IPS DF 19.7 (cell line): ENCODE data around the gene RPL11.
A peak's percentile ranks its signal among the peaks of the same experiment; 100 is the strongest.
"Not testable (repeated sequence)": the region's sequence is repeated elsewhere in the genome, so short reads cannot be mapped to it uniquely, and the experiment has no call there.

ENCODE experiments used
- DNase-seq: peaks from one replicate; pipeline ENCODE4 v3.0.0-alpha.2; 2013; ENCODE audit warnings: low read depth, low spot score

RPL11 gene

DNA sequence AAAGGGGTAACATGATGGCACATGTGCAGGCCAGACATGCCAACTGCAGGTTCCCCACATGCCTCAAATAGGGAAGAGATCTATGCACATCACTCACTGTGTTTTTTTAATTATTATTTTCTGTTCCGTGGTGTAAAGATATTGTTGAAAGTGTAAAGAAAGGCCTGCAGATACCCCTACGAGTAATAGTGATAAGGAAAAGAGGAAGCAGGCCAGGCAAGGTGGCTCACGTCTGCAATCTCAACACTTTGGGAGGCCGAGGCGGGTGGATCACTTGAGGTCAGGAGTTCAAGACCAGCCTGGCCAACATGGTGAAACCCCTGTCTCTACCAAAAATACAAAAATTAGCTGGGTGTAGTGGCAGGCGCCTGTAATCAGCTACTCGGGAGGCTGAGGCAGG lies 6.4 kb upstream of the RPL11 start:
- DNase-seq: not testable (repeated sequence)

DNA sequence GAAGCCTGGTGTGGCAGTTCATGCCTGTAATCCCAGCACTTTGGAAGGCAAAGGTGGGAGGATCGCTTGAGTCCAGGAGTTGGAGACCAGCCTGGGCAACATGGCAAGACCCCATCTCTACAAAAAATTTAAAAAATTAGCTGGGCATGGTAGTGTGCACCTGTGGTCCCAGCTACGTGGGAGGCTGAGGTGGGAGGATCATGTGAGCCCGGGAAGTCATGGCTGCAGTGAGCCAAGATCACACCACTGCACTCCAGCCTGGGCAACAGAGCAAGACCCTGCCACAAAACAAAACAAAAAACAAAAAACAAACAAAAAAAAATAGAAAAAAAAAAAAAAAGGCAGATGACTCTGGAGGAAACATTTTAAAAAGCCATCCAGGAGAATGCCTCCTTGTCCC lies 3.9 kb upstream of the RPL11 start:
- DNase-seq: not testable (repeated sequence)

DNA sequence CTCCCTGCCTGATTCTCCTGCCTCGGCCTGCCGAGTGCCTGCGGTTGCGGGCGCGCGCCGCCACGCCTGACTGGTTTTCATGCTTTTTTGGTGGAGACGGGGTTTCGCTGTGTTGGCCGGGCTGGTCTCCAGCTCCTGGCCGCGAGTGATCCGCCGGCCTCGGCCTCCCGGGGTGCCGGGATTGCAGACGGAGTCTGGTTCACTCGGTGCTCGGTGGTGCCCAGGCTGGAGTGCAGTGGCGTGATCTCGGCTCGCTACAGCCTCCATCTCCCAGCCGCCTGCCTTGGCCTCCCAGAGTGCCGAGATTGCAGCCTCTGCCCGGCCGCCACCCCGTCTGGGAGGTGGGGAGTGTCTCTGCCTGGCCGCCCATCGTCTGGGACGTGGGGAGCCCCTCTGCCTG lies 3.3 kb upstream of the RPL11 start:
- DNase-seq: not testable (repeated sequence)

DNA sequence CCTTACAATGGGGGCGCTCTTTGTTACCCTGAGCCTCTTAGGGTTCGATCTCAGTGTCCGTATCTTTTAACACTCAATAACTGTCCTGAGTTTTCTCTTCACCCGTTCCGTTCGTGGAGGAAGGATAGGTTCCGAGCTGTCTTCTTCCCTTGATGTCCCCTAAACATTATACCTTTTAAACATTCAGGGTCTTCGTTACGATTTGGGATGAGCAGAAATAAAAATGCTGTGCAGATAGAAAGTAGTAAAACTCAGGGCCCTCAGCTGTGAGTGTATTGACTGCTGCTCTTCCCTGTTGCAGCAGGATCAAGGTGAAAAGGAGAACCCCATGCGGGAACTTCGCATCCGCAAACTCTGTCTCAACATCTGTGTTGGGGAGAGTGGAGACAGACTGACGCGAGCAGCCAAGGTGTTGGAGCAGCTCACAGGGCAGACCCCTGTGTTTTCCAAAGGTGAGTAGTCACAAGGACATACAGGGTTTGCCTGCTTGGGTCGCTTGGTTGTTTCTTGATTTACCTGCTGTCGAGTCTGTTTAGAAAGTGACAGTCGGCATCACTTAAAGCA lies 784 bp downstream of the RPL11 start:
- no peak for DNase-seq

DNA sequence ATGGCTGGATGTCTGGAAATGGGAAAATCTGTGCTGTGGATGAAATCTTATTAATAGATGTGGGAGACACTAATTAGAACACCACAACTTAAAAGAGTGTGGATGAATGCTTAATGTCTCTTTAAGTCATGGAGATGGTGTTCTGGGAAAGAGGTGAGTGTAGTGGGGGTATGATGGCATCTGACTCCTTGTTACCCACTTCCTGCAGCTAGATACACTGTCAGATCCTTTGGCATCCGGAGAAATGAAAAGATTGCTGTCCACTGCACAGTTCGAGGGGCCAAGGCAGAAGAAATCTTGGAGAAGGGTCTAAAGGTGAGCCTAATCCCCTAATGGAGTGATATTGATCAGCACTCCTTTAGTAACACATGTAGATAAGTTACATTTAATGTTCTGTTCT lies 2.0 kb downstream of the RPL11 start:
- DNase-seq: no peak

DNA sequence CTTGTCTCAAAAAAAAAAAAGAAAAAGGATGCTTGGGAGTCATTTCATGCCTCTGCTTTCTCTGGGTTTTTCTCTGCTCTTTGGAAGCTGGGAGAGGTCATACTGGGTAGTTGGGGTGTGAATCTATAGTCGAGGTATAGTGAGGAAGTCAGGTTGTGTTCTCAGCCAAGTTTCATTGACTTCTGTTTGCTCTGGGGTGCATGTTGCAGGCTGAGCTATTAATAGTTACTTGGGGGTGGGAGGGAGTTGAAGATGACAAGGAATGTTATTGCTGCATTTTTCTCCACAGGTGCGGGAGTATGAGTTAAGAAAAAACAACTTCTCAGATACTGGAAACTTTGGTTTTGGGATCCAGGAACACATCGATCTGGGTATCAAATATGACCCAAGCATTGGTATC lies 2.8 kb downstream of the RPL11 start:
- DNase-seq: no peak

DNA sequence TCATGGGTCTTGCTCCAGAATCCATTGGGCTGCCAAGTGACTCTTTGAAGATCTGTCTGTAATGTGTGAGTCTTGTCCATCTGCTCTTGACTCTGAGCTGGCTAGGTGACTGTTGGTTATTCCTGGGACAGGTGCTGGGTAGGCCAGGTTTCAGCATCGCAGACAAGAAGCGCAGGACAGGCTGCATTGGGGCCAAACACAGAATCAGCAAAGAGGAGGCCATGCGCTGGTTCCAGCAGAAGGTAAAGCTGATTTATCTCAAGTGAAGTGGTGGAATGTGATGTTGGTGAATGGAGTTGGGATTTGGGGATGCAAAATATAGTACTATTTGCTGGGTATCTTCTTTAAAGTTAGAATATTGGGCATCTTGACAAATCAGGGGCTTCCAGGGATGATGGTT lies 4.1 kb downstream of the RPL11 start:
- no peak for DNase-seq

DNA sequence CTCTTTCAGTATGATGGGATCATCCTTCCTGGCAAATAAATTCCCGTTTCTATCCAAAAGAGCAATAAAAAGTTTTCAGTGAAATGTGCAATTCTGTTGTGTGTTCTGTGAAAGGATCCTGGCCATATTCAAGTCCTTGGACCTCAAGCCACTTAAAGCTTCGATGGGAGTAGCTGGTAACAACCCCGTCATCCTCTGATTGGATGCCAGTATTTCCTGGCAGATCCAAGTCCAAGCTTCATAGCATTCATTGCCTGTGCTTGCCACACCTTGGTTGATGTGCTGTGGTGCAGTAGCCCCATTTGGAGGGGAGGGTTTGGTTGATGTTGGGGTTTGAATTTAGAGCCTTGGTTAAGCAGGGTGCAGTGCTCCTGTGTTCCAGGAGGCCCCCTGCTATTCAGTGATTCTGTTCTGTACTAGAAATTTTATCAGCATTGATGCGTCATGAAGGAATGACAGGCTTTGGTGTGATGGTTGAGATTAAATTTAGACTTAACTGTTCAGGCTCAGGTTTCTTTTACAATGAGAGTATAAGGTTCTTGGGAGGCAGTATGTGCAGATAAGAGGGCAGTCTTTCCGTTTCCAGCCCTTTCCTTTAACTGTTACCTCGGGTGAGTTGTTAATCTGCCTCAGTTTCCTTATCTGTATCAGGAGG lies 4.9 kb downstream of the RPL11 start:
- no peak for DNase-seq

DNA sequence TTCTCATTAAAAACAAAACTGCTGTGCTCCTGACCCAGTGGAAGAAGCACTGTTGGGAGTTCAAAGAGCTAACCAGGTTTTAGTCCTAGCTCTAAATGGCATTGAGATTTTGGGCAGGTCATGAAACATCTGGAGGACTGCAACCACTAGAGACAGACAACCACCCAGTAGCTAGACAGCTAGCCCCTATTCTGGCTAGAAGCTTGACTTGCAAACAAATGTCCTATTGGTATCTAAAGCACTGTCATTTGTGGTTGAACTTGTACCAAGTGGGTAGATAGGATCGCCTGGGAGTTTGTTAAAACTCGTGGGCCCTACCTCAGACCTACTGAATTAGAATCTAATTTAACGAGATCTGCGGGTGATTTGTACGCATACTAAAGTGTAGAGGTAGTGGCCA lies 6.9 kb downstream of the RPL11 start:
- no peak for DNase-seq

DNA sequence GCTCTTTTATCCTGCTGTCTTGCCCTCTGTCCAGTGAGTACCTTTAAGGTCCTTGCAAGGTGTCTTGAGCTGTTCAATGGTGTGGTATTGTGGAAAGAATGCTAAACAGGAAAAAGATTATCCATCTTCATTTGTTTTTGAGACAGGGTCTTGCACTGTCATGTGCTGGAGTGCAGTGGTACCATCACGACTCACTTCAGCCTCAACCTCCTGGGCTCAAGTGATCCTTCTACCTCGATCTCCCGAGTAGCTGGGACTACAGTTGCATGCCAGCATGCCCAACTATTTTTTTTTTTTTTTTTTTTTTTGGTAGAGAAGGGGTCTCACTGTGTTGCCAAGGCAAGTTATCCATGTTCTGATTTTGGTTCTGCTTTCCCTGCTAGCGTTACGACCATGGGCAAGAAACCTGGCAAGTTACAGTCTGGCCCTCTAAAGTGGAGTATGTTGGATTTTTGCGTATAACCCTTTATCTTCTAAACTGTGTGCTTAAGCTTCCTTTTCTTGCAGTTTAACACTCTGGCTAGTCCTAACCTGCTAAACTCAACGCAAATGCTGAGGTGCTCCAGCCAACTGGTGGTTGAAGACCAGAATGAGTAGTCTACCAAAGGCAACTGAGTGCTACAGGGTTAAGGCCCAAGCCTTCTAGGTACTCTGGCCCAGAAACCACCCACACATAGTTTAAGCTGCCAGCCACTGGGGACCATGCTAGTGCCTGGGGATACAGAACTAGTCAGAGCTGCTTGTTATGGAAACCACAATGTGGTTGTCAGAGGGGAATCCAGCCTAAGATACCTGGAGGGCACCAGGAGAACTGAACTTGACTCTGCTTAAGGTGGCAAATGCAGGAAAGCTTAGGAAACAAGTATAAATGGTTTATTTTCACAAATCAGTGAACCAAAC lies 7.9 kb downstream of the RPL11 start:
- DNase-seq: no peak

DNA sequence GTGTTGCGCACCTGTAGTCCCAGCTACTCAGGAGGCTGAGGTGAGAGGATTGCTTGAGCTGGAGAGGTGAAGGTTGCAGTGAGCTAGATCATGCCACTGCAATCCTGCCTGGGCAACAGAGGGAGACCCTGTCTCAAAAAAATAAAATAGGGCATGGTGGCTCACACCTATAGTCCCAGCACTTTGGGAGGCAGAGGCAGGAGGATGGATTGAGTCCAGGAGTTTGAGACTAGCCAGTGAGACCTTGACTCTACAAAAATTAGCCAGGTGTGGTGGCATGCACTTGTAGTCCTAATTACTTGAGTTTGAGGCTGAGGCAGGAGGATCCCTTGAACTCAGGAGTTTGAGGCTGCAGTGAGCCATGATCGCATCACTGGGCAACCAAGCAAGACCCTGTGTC lies 9.7 kb downstream of the RPL11 start:
- DNase-seq: no peak

DNA sequence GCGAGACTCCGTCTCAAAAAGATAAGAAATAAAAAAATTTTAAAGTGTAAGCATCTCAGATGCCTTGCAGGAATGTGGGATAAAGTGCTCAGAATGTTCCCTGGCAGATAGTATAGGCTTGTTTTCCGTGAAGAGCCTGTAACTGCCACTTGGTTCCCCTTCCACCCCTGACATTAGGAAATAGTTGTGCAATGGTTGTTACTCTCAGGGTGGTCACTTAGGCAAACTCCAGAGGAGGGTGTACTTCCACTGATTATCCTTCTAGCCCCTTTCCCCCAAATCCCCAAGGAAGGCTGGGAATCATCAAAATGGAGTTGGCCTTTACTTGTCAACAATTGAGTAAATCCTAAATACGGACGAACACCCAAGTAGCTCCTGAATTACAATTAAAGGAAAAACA lies 10.4 kb downstream of the RPL11 start:
- no peak for DNase-seq

DNA sequence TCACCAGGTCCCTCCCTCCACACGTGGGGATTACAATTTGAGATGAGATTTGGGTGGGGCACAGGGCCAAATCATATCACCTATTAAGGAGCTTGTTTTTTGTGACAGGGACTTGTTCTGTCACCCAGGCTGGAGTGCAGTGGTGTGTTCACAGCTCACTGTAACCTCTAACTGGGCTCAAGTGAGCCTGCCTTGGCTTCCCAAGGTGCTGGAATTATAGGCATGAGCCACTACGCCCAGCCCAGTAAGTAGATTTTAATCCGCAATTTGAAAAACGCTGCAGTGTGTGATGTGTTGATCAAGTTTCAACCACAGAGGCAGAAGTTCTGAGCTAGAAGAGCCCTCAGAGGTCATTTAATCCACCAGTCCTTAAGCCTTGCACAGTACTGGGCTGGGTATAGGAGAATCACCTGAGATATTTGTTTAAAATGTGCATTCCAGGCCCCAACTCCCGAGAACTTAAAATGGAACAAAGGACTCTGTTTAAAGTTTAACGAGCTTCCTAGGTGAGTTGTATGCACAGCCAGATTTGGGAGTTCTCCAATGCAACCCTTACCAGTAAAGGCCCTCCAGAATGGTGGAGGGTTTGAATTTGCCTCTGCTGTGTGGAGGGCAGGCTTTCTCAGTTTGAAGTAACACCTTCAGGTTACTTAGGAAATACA lies 13.4 kb downstream of the RPL11 start:
- no peak for DNase-seq

DNA sequence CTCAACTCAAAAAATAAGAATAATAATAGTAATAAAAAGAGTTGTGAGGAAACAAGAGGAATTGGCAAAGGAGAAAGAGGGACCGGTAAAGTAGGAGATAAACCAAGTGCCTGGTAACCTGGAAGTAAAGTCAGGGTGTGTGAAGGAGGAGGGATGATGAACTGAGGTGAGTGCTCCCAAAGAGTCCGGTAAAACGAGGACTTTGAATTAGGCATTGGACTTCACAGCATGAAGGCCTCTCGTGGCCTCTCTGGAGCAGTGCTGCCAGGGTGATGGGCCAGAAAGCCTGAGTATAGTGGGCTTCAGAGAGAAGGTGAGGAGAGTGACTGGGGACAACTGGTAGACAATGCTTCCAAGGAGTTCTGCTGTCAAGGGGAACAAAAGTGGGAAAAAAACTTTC lies 17.6 kb downstream of the RPL11 start:
- no peak for DNase-seq

DNA sequence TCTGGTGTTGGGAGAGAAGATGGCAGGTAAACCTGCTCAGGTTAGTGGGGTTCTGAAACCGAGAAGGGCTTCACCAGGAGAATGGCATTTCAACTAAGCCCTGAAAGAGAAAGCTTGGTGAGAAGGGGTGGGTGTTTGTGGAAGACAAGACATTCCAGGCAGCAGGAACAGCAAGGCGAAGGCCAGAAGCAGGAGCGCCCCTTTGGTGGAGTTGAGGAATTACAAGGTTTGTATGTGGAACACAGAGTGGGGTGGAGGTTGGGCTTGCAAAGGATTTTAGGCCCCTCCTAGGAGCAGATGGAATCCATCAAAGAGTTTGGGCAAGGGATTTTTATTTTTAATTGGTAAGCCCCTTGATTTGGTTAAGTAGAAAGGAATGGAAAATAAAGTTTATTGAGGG lies 26.9 kb downstream of the RPL11 start:
- DNase-seq: peak; percentile 87

DNA sequence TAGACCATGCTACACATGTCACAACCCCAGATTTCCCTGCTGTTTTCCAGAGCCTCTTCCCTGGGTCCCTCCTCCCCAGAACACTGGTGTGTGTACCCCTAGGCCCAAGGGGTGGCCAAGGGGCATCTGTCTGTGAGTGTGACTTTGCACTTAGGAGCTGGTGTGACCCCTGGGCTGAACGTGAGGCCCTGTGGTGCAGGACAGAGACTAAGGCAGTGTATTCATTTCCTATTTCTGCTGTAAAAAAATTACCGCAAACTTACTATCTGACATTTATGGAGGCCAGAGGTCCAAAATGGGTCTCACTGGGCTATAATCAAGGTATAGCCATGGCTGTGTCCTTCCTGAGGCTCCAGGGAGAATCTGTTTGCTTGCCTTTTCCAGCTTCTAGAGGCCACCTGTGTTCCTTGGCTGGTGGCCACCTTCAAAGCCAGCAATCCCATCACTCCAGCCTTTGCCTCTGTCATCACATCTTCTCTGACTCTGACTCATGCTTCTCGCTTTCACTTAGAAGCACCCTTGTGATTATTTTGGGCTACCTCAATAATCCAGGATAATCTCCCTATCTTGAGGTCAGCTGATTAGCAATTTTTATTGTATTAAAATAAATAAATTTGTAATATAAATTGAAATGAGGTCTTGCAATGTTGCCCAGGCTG lies 27.7 kb downstream of the RPL11 start:
- no peak for DNase-seq

DNA sequence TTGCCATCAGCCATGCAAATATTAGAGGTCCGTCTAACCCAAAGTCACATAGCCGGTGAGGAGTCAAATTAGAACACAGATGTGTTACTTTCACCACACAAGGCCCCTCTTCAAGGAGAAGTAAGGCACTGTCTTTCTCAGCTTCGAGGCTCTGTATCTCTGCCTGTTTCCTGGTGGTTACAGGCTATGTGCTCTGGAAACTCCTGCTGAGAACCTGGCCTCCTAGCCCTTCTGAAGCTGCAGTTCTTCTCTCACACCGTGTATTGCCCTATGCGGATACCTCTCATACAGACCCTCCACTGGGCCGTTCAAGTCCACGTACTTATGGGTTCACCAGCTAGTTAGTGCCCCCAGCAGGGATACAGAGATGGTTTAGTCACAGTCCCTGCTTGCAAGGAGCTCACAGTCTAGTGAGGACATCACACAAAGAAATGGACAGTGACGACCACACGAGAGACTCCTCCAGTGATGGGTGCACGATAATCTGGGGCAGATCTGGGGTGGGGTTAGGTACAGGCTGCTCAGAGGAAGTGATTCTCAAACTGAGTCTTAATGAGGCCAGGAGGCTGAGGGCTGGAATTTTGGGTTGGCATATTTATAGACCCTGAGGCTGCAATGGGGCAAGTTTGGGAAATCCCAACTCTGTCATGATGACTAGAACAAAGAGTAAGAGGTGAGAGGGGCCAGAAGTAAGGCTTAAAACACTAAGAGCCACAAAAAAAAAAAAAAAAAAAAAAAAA lies 28.8 kb downstream of the RPL11 start:
- DNase-seq: no peak

DNA sequence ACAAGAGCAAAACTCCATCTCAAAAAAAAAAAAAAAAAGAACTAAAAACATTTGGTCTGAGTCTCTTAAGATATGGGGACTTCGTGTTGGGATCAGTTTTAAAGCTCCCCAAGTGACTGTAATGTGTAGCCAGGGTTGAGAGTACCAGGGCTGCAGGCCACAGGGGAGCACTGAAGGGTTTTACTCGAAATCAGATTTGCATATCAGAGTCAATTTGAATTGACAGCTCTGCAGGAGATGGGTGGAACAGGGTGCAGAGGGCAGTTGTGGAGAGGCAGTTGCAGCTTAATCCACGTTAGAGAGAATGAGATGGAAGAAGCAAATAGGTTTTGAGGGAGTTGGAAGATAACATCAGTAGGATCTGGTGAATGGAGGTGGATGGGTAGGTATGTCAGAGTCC lies 31.0 kb downstream of the RPL11 start:
- DNase-seq: no peak

DNA sequence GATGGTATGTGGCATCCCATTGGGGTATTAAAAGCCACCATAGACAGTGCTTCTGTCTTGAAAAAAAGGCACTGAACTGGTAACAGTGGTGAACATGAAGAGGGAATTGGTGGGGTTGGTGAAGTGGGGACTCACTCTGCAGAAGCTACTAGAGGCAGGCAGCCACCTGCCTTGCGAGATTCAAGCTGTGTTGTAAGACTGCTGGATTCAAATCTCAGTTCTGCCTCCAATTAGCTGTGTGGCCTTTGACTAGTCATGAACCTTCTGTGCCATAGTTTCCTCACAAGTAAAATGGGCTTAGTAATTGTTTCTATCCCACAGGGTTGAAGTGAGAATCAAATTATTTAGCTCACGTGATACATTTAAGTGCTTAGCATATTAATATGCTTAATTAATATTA lies 35.1 kb downstream of the RPL11 start:
- no peak for DNase-seq

DNA sequence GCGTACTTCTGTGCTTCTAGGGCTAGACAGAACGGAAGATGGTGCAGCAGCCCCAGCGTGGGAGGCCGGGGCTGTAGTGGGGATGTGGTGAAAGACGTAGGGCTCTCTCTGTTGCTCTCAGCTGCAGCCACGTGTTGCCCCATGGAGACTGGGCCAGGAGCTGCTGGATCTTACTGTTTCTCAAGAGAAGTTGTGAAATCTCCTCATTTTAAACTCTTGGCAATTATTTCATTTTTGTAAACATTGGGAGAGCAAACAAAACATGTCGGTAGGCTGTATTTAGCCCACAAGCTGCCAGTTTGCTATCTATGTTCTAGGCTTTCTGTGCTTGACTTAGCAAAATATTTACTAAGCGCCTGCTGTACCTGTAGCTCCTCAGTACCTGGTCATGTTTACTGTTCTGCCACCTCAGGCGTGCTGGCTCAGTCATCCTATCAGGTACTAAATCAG lies 35.8 kb downstream of the RPL11 start:
- DNase-seq: no peak
